COLO829 (cell line): ENCODE measurements around the gene XCL2.
A peak's percentile ranks its signal among the peaks of the same experiment; 100 is the strongest.

ENCODE experiments used
- DNase-seq: peaks from one replicate; pipeline ENCODE4 v3.0.0; 2012; ENCODE audit warnings: low spot score

Gene XCL2

GRCh38 chr1:168513656-168514404 is 30.0 kb downstream of the XCL2 start:
- DNase-seq, result no peak

GRCh38 chr1:168512864-168513595 is 30.8 kb downstream of the XCL2 start:
- DNase-seq, result no peak

- no peak for DNase-seq
Observed at GRCh38 chr1:168509875-168510791, 33.7 kb downstream of the XCL2 start.

- DNase-seq, result no peak
Observed at GRCh38 chr1:168509210-168509609, 34.6 kb downstream of the XCL2 start.

GRCh38 chr1:168507828-168508227 is 36.0 kb downstream of the XCL2 start:
- DNase-seq, result no peak

GRCh38 chr1:168507231-168507630 is 36.6 kb downstream of the XCL2 start:
- DNase-seq, result no peak

GRCh38 chr1:168506204-168506819 is 37.5 kb downstream of the XCL2 start:
- peak; percentile 34 for DNase-seq

GRCh38 chr1:168505006-168505405 is 38.8 kb downstream of the XCL2 start:
- DNase-seq, result no peak

GRCh38 chr1:168504064-168504837 is 39.5 kb downstream of the XCL2 start:
- DNase-seq, result no peak

GRCh38 chr1:168499688-168500049 is 44.1 kb downstream of the XCL2 start:
- no peak for DNase-seq

- DNase-seq, result no peak
Observed at GRCh38 chr1:168498956-168499687, 44.7 kb downstream of the XCL2 start.

GRCh38 chr1:168498159-168498631 is 45.6 kb downstream of the XCL2 start:
- DNase-seq, result peak; percentile 44

GRCh38 chr1:168497376-168497950 is 46.3 kb downstream of the XCL2 start:
- no peak for DNase-seq

- DNase-seq, result no peak
Observed at GRCh38 chr1:168491527-168492164, 52.2 kb downstream of the XCL2 start.
